Thoracic aorta (tissue), 2 donors: ENCODE results near the gene KDM5B. TPM values are rescaled to one million over a fixed set of nuclear protein-coding genes. Genes with fewer than 3 reads are reported as not detected.

ENCODE experiments used
- ATAC-seq: fragments of 150-250 bp; one replicate; pipeline ENCODE4 v1.8.0; 2017; ENCODE audit warnings: low read depth; ENCODE audit not compliant: insufficient number of reproducible peaks, low FRiP score
- DNase-seq: peaks from one replicate; pipeline ENCODE4 v3.0.0-alpha.2; 2020; ENCODE audit warnings: low spot score
- H3K27ac ChIP-seq, 2 donors: fragments of 200-600 bp; sonication (generic); 1 replicate in 1 of 2; 2 replicates in 1 of 2; pipeline ENCODE4 v1.5.1; 2016; ENCODE audit warnings: mild to moderate bottlenecking in 2 of 2, moderate library complexity in 2 of 2
- H3K27me3 ChIP-seq: fragments of 200-600 bp; sonication (generic); replicated peaks from 2 replicates; pipeline ENCODE4 v1.6.0; 2016; ENCODE audit warnings: mild to moderate bottlenecking; ENCODE audit not compliant: insufficient read depth
- H3K36me3 ChIP-seq: fragments of 200-600 bp; sonication (generic); one replicate; pipeline ENCODE4 v1.5.1; 2016
- H3K4me1 ChIP-seq, 2 donors: fragments of 200-600 bp; sonication (generic); 1 replicate in 1 of 2; 2 replicates in 1 of 2; pipeline versions ENCODE4 v1.5.1 to v1.6.0; 2016; ENCODE audit warnings: low read depth in 2 of 2, mild to moderate bottlenecking in 1 of 2; ENCODE audit not compliant: control insufficient read depth in 1 of 2
- H3K4me3 ChIP-seq: fragments of 200-600 bp; sonication (generic); 2 replicates; pipeline ENCODE4 v1.5.1; 2016; ENCODE audit warnings: mild to moderate bottlenecking
- H3K9me3 ChIP-seq: fragments of 200-600 bp; sonication (generic); 2 replicates; pipeline ENCODE4 v1.5.1; 2016
- total RNA-seq, 2 donors: library from RNA; depleted of rRNA; stranded (reverse); fragments of >200 nt; gene quantifications; one replicate each; pipeline versions ENCODE4 v1.1.0 to v1.2.3, GENCODE V29; 2016
- TF ChIP-seq, protein P1 (sequence below): fragments of 200-600 bp; sonication (generic); IDR thresholded peaks from one replicate; pipeline ENCODE4 v1.5.1; 2019; ENCODE audit warnings: antibody characterized with exemption

Gene KDM5B
- total RNA-seq, 2 donors from 2014 or later = 32.0 to 42.0 TPM

DNA sequence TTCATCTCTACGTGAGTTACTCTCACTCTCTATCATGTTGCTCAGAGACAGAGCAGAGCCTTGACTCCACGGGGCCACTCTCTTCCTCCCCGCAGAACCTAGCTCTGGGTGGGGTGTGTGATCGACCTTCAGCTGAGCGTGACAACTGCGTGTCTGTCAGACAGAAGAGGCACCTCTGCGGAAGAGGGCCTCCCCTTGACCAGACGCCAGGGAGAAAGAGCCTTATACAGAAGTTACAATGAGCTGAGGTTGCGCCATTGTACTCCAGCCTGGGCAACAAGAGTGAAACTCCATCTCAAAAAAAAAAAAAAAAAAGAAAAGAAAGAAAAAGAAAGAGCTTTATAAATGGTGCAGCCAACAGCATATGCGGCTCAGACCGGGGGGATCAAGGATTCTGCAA is 120.9 kb downstream of the KDM5B start:
- ATAC-seq = no peak
- Histone ChIP-seq H3K36me3 (no peaks in the 10 kb centered on the region), H3K4me3 (no peak overlapping the region), H3K27ac (no peak overlapping the region), H3K27me3 (no peaks in the 10 kb centered on the region), H3K9me3 (no peaks in the 10 kb centered on the region), H3K4me1 (no peaks in the 10 kb centered on the region)
- TF ChIP-seq, protein P1, sequence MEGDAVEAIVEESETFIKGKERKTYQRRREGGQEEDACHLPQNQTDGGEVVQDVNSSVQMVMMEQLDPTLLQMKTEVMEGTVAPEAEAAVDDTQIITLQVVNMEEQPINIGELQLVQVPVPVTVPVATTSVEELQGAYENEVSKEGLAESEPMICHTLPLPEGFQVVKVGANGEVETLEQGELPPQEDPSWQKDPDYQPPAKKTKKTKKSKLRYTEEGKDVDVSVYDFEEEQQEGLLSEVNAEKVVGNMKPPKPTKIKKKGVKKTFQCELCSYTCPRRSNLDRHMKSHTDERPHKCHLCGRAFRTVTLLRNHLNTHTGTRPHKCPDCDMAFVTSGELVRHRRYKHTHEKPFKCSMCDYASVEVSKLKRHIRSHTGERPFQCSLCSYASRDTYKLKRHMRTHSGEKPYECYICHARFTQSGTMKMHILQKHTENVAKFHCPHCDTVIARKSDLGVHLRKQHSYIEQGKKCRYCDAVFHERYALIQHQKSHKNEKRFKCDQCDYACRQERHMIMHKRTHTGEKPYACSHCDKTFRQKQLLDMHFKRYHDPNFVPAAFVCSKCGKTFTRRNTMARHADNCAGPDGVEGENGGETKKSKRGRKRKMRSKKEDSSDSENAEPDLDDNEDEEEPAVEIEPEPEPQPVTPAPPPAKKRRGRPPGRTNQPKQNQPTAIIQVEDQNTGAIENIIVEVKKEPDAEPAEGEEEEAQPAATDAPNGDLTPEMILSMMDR = no peak
- DNase-seq = no peak

DNA sequence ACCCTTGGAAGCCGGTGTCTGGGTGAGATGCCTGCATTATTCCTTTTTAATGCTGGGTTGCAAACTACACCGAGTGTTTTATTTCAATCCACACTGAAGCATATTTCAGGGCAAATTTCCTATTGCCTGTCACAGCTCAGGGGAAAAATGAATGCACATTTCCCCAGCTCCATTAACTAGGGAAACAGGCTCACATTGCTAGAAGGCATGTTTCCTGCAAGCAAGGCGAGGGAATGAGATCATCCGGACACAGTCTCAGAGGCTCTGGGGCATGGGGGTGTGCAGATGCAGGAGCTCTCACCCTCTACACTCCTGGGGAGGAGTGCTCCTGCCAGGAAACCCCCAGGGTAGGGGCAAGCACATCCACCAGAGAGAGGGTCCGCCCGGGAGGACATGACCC is 122.6 kb downstream of the KDM5B start:
- Histone ChIP-seq H3K4me1 (no peaks in the 10 kb centered on the region), H3K4me3 (no peak overlapping the region), H3K9me3 (no peaks in the 10 kb centered on the region), H3K36me3 (no peaks in the 10 kb centered on the region), H3K27me3 (no peaks in the 10 kb centered on the region), H3K27ac (no peak overlapping the region)
- TF ChIP-seq, protein P1 = no peak
- ATAC-seq (no peak), DNase-seq (no peak)

DNA sequence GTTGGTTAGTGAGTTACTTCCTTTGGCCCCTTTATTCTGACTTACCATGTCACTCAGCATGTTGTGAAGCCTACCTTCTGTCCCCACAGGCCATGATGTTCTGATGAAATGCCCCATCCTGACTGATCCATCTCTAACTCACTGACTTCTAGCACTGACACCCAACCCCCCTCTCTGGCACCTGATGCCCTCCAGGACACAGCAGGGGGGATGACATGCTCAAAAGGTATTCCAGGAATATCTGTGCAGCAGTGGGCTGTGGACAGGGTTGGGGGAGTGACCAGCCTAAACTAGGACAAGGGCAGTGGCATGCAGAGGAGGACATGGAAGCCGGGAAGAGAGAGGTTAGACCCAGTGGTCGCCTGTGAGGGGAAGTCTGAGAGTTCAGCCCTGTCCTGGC is 123.5 kb downstream of the KDM5B start:
- Histone ChIP-seq H3K4me1 (no peaks in the 10 kb centered on the region), H3K9me3 (no peaks in the 10 kb centered on the region), H3K4me3 (no peak overlapping the region), H3K27me3 (no peaks in the 10 kb centered on the region), H3K36me3 (no peaks in the 10 kb centered on the region), H3K27ac (no peak overlapping the region)
- DNase-seq = no peak
- TF ChIP-seq, protein P1 = no peak
- ATAC-seq = no peak

DNA sequence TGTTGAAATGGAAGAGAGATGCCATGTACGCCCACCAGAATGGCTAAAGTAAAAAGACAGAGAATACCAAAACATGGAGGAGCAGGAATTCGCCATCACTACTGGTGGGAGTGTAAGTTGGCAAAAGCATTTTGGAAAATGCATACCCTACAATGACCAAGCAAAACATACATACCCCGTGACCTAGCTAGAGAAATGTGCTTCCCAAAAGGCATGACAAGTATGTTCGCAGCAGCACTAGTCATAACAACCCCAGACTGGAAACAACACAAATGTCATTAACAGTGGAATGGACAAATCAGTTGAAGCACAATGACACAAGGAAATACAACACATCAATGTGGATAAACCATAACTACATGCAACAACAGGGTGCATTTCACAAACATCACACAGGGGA is 125.2 kb downstream of the KDM5B start:
- no peaks in the 10 kb centered on the region for H3K36me3 ChIP-seq
- no peaks in the 10 kb centered on the region for H3K27me3 ChIP-seq

DNA sequence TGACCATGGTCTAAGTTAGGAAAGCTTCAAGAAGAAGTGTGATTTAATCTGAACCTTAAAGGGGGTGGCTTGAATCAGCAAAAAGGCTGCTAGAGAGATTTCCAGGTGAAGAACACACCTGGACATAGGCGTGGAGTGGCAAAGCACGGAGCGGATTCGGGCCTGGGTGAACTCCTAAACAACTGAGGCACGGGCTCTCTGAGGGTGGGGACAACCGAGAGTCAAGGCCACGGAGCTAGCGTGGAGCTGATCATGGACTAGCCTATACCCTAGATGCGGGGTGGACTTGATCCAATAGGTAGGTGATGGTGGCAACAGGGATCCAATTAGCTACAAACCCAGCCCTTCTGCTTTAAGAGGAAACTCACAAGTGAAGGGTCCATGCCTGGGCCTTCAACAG is 125.7 kb downstream of the KDM5B start:
- H3K4me1 ChIP-seq = no peaks in the 10 kb centered on the region
- ATAC-seq (no peak), DNase-seq (no peak)
- no peaks in the 10 kb centered on the region for H3K27me3 ChIP-seq
- no peaks in the 10 kb centered on the region for H3K9me3 ChIP-seq
- no peak overlapping the region for H3K4me3 ChIP-seq
- H3K27ac ChIP-seq = no peak overlapping the region
- TF ChIP-seq, protein P1 = no peak
- no peaks in the 10 kb centered on the region for H3K36me3 ChIP-seq

More for the DNA sequence above, 125.2 kb downstream of the KDM5B start:
- H3K27ac ChIP-seq = no peak overlapping the region
- TF ChIP-seq, protein P1 = no peak
- no peak for DNase-seq
- H3K4me1 ChIP-seq = no peaks in the 10 kb centered on the region
- no peak for ATAC-seq
- H3K9me3 ChIP-seq = no peaks in the 10 kb centered on the region
- no peak overlapping the region for H3K4me3 ChIP-seq
